Calu3 (cell line): Measurements from ENCODE around the gene JAKMIP2. TPM values are rescaled to one million over a fixed set of nuclear protein-coding genes. Genes with fewer than 3 reads are reported as not detected.

Experiments used
- BruUV-seq: library from RNA; stranded (reverse); fragments of 400-500 nt; replicated peaks from 2 replicates; lab custom pipeline; 2021; lab: Mats Ljungman, UMichigan
- CTCF ChIA-PET: fragments of 300-600 bp; sonication (Branson Sonifier 250); formaldehyde crosslinking; loops from one replicate; lab custom pipeline; 2022; ENCODE audit warnings: antibody characterized with exemption; lab: Charles Lee
- DNase-seq: peaks from one replicate; pipeline ENCODE4 v3.0.0; 2022
- H3K27ac Mint-ChIP-seq: one replicate; pipeline ENCODE4 v1.8.0; 2022; ENCODE audit warnings: mixed read lengths; ENCODE audit not compliant: unreplicated experiment
- H3K27me3 Mint-ChIP-seq: one replicate; pipeline ENCODE4 v1.8.0; 2022; ENCODE audit warnings: mixed read lengths; ENCODE audit not compliant: unreplicated experiment
- H3K36me3 Mint-ChIP-seq: one replicate; pipeline ENCODE4 v1.8.0; 2022; ENCODE audit warnings: mild to moderate bottlenecking, moderate library complexity, mixed read lengths; ENCODE audit not compliant: insufficient read depth, unreplicated experiment
- H3K4me1 Mint-ChIP-seq: one replicate; pipeline ENCODE4 v1.8.0; 2022; ENCODE audit warnings: mild to moderate bottlenecking, low read depth, mixed read lengths; ENCODE audit not compliant: unreplicated experiment
- H3K4me3 Mint-ChIP-seq: one replicate; pipeline ENCODE4 v1.8.0; 2022; ENCODE audit warnings: mild to moderate bottlenecking, low read depth, moderate library complexity, mixed read lengths; ENCODE audit not compliant: unreplicated experiment
- H3K9me3 Mint-ChIP-seq: one replicate; pipeline ENCODE4 v1.8.0; 2022; ENCODE audit warnings: low read depth, mixed read lengths; ENCODE audit not compliant: unreplicated experiment
- CTCF ChIP-seq: fragments of 200-600 bp; IDR thresholded peaks from one replicate; pipeline ENCODE4 v1.8.0; 2022; ENCODE audit warnings: antibody characterized with exemption; ENCODE audit not compliant: unreplicated experiment
- intact Hi-C: fragments of 100-400 bp; cut with micrococcal nuclease; formaldehyde crosslinking; loops from one replicate; pipeline ENCODE4 v1.10.0; 2022; ENCODE audit not compliant: unreplicated experiment
- total RNA-seq: library from RNA; stranded (reverse); gene quantifications from 2 replicates; pipeline ENCODE4 v1.2.3, GENCODE V29; 2022

JAKMIP2 gene
- total RNA-seq, 1 experiment from 2014 or later = not detected

GRCh38 chr5:147644460-147644859, 138.1 kb downstream of the JAKMIP2 start:
- DNase-seq = no peak
- intact Hi-C loops = no loop called here
- Mint-ChIP-seq H3K27me3 (no peaks in the 10 kb centered on the region), H3K36me3 (no peaks in the 10 kb centered on the region), H3K27ac (no peak overlapping the region), H3K4me1 (peaks cover 9% of the 10 kb centered on the region), H3K9me3 (no peaks in the 10 kb centered on the region), H3K4me3 (no peak overlapping the region)
- CTCF ChIA-PET = interaction anchor here (1.5 kb wide), 1 partner anchor 15 kb away, joined by 4 read pairs; no protein-coding TSS in a partner anchor
- no TSS peak for BruUV-seq
- no peak for TF ChIP-seq CTCF

GRCh38 chr5:147643142-147643541, 139.4 kb downstream of the JAKMIP2 start:
- CTCF ChIA-PET = no interaction called here
- no TSS peak for BruUV-seq
- no peak for TF ChIP-seq CTCF
- Mint-ChIP-seq H3K27me3 (no peaks in the 10 kb centered on the region), H3K27ac (no peak overlapping the region), H3K36me3 (no peaks in the 10 kb centered on the region), H3K9me3 (no peaks in the 10 kb centered on the region), H3K4me3 (no peak overlapping the region), H3K4me1 (peaks cover 9% of the 10 kb centered on the region)
- intact Hi-C loops = no loop called here
- no peak for DNase-seq

- H3K9me3 Mint-ChIP-seq = no peaks in the 10 kb centered on the region
- no peak for TF ChIP-seq CTCF
- H3K27me3 Mint-ChIP-seq = no peaks in the 10 kb centered on the region
- no peak overlapping the region for H3K4me3 Mint-ChIP-seq
- intact Hi-C loops = no loop called here
- H3K4me1 Mint-ChIP-seq = peaks cover 9% of the 10 kb centered on the region
- no peak for DNase-seq
- CTCF ChIA-PET = no interaction called here
- BruUV-seq = no TSS peak
- no peaks in the 10 kb centered on the region for H3K36me3 Mint-ChIP-seq
- no peak overlapping the region for H3K27ac Mint-ChIP-seq
These were observed 139.9 kb downstream of the JAKMIP2 start for GRCh38 chr5:147642666-147643065.

GRCh38 chr5:147639321-147639720, 143.2 kb downstream of the JAKMIP2 start:
- Mint-ChIP-seq H3K4me1 (no peaks in the 10 kb centered on the region), H3K4me3 (no peak overlapping the region)

More at GRCh38 chr5:147639321-147639720, 143.2 kb downstream of the JAKMIP2 start:
- no peak for DNase-seq
- H3K36me3 Mint-ChIP-seq = no peaks in the 10 kb centered on the region
- no peaks in the 10 kb centered on the region for H3K9me3 Mint-ChIP-seq
- BruUV-seq = no TSS peak
- no peaks in the 10 kb centered on the region for H3K27me3 Mint-ChIP-seq
- no peak for TF ChIP-seq CTCF
- intact Hi-C loops = no loop called here
- CTCF ChIA-PET = interaction anchor here (0.6 kb wide), 1 partner anchor 703 kb away, joined by 3 read pairs; no protein-coding TSS in a partner anchor
- no peak overlapping the region for H3K27ac Mint-ChIP-seq
